ENCODE data around the gene MT1A. TPM values are rescaled to one million over a fixed set of nuclear protein-coding genes. Genes with fewer than 3 reads are reported as not detected.

MT1A gene
- total RNA-seq, 6 donors from 2014 or later = 5.4 to 59.1 (median 13.4) TPM; not detected in 1

DNA sequence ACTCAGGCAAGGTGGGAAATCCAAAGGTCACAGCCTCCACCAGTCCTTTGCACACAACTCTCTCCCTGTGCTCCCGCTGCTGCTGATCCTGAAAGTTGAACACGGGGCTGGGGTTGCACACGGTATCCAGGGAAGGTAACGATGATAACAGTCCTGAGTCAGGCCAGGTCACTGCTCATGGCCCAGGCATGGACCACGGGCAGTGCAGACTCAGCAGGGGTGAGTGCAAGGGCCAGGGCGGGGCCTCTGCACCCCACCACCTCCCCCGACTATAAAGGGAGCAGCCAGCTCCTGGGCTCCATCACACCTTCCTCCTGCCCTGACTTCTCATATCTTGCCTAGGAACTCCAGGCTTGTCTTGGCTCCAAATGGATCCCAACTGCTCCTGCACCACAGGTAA, 13.1 kb downstream of the MT1A start, which contains the start of gene MT1B:
Gene MT1B, plus strand, starts transcription at position 301 of the 400 bp plus-strand sequence. Its CDS starts 68 bp downstream, at position 369.
- Histone ChIP-seq H3K4me3 (no peak within 1 kb of the TSS), H3K36me3 (no peaks in the 10 kb centered on the region), H3K27me3 (no peaks in the 10 kb centered on the region), H3K27ac (no peak within 1 kb of the TSS), H3K4me1 (no peaks in the 10 kb centered on the region), H3K9me3 (no peaks in the 10 kb centered on the region)
- TF ChIP-seq EP300 (IDR thresholded peaks at IDR 0.05) (no peak), POLR2AphosphoS5 (IDR thresholded peaks at IDR 0.05) (no peak), POLR2A (IDR thresholded peaks at IDR 0.05) (no peak)
- TF ChIP-seq, protein P1, sequence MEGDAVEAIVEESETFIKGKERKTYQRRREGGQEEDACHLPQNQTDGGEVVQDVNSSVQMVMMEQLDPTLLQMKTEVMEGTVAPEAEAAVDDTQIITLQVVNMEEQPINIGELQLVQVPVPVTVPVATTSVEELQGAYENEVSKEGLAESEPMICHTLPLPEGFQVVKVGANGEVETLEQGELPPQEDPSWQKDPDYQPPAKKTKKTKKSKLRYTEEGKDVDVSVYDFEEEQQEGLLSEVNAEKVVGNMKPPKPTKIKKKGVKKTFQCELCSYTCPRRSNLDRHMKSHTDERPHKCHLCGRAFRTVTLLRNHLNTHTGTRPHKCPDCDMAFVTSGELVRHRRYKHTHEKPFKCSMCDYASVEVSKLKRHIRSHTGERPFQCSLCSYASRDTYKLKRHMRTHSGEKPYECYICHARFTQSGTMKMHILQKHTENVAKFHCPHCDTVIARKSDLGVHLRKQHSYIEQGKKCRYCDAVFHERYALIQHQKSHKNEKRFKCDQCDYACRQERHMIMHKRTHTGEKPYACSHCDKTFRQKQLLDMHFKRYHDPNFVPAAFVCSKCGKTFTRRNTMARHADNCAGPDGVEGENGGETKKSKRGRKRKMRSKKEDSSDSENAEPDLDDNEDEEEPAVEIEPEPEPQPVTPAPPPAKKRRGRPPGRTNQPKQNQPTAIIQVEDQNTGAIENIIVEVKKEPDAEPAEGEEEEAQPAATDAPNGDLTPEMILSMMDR (IDR thresholded peaks at IDR 0.05) = no peak
- WGBS, 2 donors = 67 to 73% methylated on average over 1 to 7 of the region's 7 CpGs
- DNase-seq = no peak
- no peak for ATAC-seq (ENCODE audit: low FRiP score in 2 of 2)

DNA sequence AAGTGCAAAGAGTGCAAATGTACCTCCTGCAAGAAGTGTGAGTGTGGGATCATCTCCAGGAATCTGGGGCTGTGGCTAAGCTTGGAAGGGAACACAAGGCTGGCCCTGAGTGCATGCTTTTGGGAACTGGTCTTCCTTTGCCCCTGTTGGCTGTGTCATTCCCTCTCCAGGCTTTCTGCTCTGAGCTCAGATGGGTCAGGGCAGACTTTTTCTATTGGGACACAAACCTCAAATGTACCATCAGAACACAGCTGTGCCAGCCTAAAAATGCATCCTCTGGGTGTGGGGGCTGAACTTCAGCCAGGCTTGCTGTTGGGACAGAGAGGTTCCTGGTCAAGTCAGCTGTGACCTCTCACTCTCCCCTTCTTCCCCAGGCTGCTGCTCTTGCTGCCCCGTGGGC, 14.1 kb downstream of the MT1A start:
- 44 to 56% methylated on average over 1 of the region's 1 CpG for WGBS, 2 donors
- Histone ChIP-seq H3K9me3 (no peaks in the 10 kb centered on the region), H3K36me3 (no peaks in the 10 kb centered on the region)

DNA sequence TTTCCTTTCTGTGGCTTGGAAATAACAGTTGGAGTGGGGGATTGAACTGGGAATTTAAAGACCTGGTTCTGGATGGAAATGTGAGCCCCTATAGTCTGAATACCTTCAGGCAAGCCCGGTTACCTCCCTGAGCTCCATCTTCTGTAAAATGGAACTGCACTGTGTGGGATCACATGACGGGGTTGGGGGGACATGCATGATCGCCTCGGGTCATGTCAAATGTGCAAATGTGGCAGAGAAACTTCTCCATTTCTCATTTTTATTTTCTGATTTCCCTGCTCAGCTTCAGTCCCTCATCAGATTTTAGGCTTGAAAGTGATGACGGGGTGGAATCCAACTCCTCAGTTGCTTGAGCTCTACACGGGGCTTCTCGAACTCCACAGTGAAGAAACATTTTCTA, 14.8 kb downstream of the MT1A start:
- Histone ChIP-seq H3K9me3 (no peaks in the 10 kb centered on the region), H3K36me3 (no peaks in the 10 kb centered on the region), H3K27me3 (no peaks in the 10 kb centered on the region), H3K4me1 (peaks cover 2 to 12% (median 10%) of the 10 kb centered on the region in 4 donors), H3K4me3 (no peak overlapping the region), H3K27ac (no peak overlapping the region)
- 80 to 91% methylated on average over 7 of the region's 7 CpGs for WGBS, 2 donors
- ATAC-seq (ENCODE audit: low FRiP score in 2 of 2) (no peak), DNase-seq (no peak)
- TF ChIP-seq POLR2AphosphoS5 (IDR thresholded peaks at IDR 0.05) (no peak), POLR2A (IDR thresholded peaks at IDR 0.05) (no peak), EP300 (IDR thresholded peaks at IDR 0.05) (no peak)
- TF ChIP-seq, protein P1 (IDR thresholded peaks at IDR 0.05) = no peak

More for the DNA sequence above, 14.1 kb downstream of the MT1A start:
- TF ChIP-seq, protein P1 (IDR thresholded peaks at IDR 0.05) = no peak
- TF ChIP-seq POLR2AphosphoS5 (IDR thresholded peaks at IDR 0.05) = no peak
- no peak for TF ChIP-seq EP300 (IDR thresholded peaks at IDR 0.05)
- no peak for TF ChIP-seq POLR2A (IDR thresholded peaks at IDR 0.05)
- H3K4me3 ChIP-seq = no peak overlapping the region
- DNase-seq = no peak
- ATAC-seq (ENCODE audit: low FRiP score in 2 of 2) = no peak
- no peaks in the 10 kb centered on the region for H3K27me3 ChIP-seq
- no peak overlapping the region for H3K27ac ChIP-seq
- peaks cover 2 to 6% (median 5%) of the 10 kb centered on the region in 4 donors for H3K4me1 ChIP-seq

DNA sequence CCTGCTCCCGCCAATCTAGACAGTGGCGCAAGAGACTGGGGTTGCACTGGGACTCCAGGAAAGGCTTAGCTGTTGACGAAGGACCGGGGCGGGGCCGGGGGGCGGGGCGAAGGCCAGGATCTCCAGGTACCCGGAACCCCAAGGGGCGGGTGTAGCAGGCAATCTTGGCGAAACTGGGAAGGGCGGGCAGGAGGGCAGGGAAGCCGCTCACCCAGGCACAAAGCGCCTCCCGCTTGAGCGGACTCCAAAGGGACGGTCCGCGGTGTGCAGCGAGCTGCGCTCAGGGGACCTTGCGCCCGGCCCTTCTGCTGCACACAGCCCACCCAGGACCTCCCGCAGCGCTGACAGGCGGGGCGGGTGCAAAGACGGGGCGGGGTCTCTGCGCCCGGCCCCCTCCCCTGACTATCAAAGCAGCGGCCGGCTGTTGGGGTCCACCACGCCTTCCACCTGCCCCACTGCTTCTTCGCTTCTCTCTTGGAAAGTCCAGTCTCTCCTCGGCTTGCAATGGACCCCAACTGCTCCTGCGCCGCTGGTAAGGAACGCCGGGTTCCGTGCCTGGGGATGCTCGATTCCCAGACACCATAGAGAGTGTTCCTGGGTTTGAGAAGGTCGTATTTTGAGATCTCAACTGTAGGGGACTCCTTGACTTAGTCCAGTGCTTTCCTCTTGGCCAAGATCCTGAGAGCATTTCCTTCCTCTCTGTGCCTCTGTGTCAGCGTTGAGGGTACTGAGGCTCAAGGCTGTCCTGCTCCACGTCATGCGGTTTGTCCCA, 19.3 kb downstream of the MT1A start, which contains the start of gene MT1F:
Gene MT1F, plus strand, starts transcription at position 405 of the 772 bp plus-strand sequence. Its CDS starts 100 bp downstream, at position 505.
- peak; percentile 96 to 98 for DNase-seq
- peak; percentile 88 to 92 for ATAC-seq (ENCODE audit: low FRiP score in 2 of 2)
- peak in 1 of 2 donors; percentile 15 for TF ChIP-seq POLR2AphosphoS5 (IDR thresholded peaks at IDR 0.05)
- TF ChIP-seq POLR2A (IDR thresholded peaks at IDR 0.05) = peak in 1 of 4 donors; percentile 46
- TF ChIP-seq EP300 (IDR thresholded peaks at IDR 0.05) = peak in 1 of 4 donors; percentile 1
- TF ChIP-seq, protein P1 (IDR thresholded peaks at IDR 0.05) = no peak

More for the DNA sequence above, 19.3 kb downstream of the MT1A start, which contains the start of gene MT1F:
- Histone ChIP-seq H3K27me3 (peaks cover 0 to 2% (median under 1%) of the 10 kb centered on the region in 4 donors), H3K4me3 (peak within 1 kb of the TSS; percentile 19 to 75 (median 66)), H3K9me3 (no peaks in the 10 kb centered on the region), H3K36me3 (no peaks in the 10 kb centered on the region), H3K4me1 (peaks cover 6 to 21% (median 15%) of the 10 kb centered on the region in 4 donors), H3K27ac (peak within 1 kb of the TSS; percentile 24 to 81 (median 50))
- 2 to 4% methylated on average over 13 to 30 of the region's 46 CpGs for WGBS, 2 donors
